ENCODE measurements around the gene PI4KA. TPM values are rescaled to one million over a fixed set of nuclear protein-coding genes. Genes with fewer than 3 reads are reported as not detected.
"Not testable (repeated sequence)": the region's sequence is repeated elsewhere in the genome, so short reads cannot be mapped to it uniquely, and the experiment has no call there.

PI4KA gene
- polyA plus RNA-seq, 3 donors, result 56.5 to 58.7 (median 57.4) TPM

- DNase-seq (ENCODE audit: low read depth in 3 of 3, low spot score in 2 of 3), result not testable (repeated sequence)
Measured at GRCh38 chr22:20732431-20732830, 126.2 kb downstream of the PI4KA start.

GRCh38 chr22:20729194-20729593, 129.4 kb downstream of the PI4KA start:
- no peak for DNase-seq (ENCODE audit: low read depth in 3 of 3, low spot score in 2 of 3)

GRCh38 chr22:20728523-20729190, 130.0 kb downstream of the PI4KA start:
- DNase-seq (ENCODE audit: low read depth in 3 of 3, low spot score in 2 of 3), result no peak

- no peak for DNase-seq (ENCODE audit: low read depth in 3 of 3, low spot score in 2 of 3)
Measured at GRCh38 chr22:20727118-20728015, 131.2 kb downstream of the PI4KA start.

- no peak for DNase-seq (ENCODE audit: low read depth in 3 of 3, low spot score in 2 of 3)
Measured at GRCh38 chr22:20725987-20726558, 132.5 kb downstream of the PI4KA start.

GRCh38 chr22:20724676-20725454, 133.7 kb downstream of the PI4KA start:
- no peak for DNase-seq (ENCODE audit: low read depth in 3 of 3, low spot score in 2 of 3)

- no peak for DNase-seq (ENCODE audit: low read depth in 3 of 3, low spot score in 2 of 3)
Measured at GRCh38 chr22:20721409-20722218, 137.0 kb downstream of the PI4KA start.

- DNase-seq (ENCODE audit: low read depth in 3 of 3, low spot score in 2 of 3), result no peak
Measured at GRCh38 chr22:20720692-20721408, 137.8 kb downstream of the PI4KA start.

GRCh38 chr22:20718727-20719126, 139.9 kb downstream of the PI4KA start:
- not testable (repeated sequence) for DNase-seq (ENCODE audit: low read depth in 3 of 3, low spot score in 2 of 3)

- not testable (repeated sequence) for DNase-seq (ENCODE audit: low read depth in 3 of 3, low spot score in 2 of 3)
Measured at GRCh38 chr22:20717981-20718380, 140.6 kb downstream of the PI4KA start.

- not testable (repeated sequence) for DNase-seq (ENCODE audit: low read depth in 3 of 3, low spot score in 2 of 3)
Measured at GRCh38 chr22:20717213-20717866, 141.3 kb downstream of the PI4KA start.

GRCh38 chr22:20713116-20713515, 145.5 kb downstream of the PI4KA start:
- DNase-seq (ENCODE audit: low read depth in 3 of 3, low spot score in 2 of 3), result not testable (repeated sequence)

- DNase-seq (ENCODE audit: low read depth in 3 of 3, low spot score in 2 of 3), result not testable (repeated sequence)
Measured at GRCh38 chr22:20709966-20710365, 148.6 kb downstream of the PI4KA start.

- not testable (repeated sequence) for DNase-seq (ENCODE audit: low read depth in 3 of 3, low spot score in 2 of 3)
Measured at GRCh38 chr22:20707549-20708118, 151.0 kb downstream of the PI4KA start.

- not testable (repeated sequence) for DNase-seq (ENCODE audit: low read depth in 3 of 3, low spot score in 2 of 3)
Measured at GRCh38 chr22:20703816-20704609, 154.6 kb downstream of the PI4KA start.

- not testable (repeated sequence) for DNase-seq (ENCODE audit: low read depth in 3 of 3, low spot score in 2 of 3)
Measured at GRCh38 chr22:20703414-20703806, 155.2 kb downstream of the PI4KA start.

Measured in right renal cortex interstitium (tissue), 3 donors.